MM.1S (cell line): ENCODE data around the gene NDST4.

Source experiments
- CTCF ChIP-seq: fragments of 300-600 bp; sonication (generic); IDR thresholded peaks from 2 replicates; pipeline ENCODE4 v1.5.1; 2016; ENCODE audit warnings: antibody characterized with exemption, low read length, mixed read lengths
- EZH2 ChIP-seq: fragments of 300-600 bp; sonication (generic); optimal IDR thresholded peaks from 2 replicates; pipeline ENCODE3; 2017; ENCODE audit warnings: low read depth, mild to moderate bottlenecking, antibody characterized with exemption, low read length, mixed read lengths

- TF ChIP-seq CTCF, result no peak
- TF ChIP-seq EZH2, result no peak
Measured at GRCh38 chr4:114883641-114884040, 229.8 kb downstream of the NDST4 start.
